Measurements from ENCODE around the gene MYZAP.

The MYZAP gene

GRCh38 chr15:57631386-57632110 is 39.8 kb downstream of the MYZAP start:
- DNase-seq, result no peak

GRCh38 chr15:57634290-57634689 is 42.6 kb downstream of the MYZAP start:
- DNase-seq, result no peak

DNA sequence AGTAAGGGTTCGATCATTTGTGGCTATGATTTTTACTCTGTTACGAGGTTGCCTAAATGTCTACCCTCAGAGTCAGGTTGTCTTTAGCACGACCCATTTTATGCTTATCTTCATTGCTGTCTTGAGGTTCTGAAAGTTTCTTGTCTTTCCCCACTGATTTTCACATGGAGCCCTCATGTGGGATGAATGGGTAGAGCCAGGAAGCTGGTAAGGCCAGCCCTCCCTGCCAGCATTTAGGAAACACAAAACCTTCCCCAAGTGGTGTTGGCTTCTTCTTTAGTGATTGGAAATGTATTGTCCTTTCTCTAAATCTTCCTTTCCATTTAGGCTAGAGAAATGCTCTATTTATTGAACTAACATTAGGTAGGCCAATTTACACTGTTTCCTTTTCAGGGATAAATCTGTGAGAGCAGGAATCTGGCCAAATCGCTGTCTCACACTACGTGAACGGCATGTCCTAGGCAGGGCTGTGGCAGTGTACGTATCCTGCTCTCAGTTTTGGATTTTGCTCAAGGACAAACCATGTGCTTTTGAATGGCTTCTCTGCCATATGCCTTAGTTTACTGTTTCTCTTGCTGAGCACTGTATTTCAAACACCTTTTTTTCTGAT is 43.7 kb downstream of the MYZAP start:
- DNase-seq, result no peak

GRCh38 chr15:57637846-57638245 is 46.1 kb downstream of the MYZAP start:
- DNase-seq, result no peak

DNA sequence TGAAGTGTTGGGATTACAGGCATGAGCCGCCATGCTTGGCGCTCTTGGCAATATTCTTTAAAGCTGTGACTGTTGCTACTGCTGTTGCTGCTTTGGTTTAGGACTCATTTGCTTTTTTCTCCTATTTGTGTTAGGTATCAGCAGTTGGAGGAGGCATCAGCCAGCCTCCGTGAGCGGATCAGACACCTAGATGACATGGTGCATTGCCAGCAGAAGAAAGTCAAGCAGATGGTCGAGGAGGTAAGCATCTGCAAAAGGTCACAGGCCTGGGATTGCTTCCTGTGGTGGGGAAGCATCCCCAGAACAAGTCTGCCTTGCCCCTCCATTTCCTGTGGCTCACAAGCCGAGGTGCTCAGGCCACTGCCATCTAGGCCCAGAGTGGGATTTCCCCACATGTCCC is 47.6 kb downstream of the MYZAP start:
- no peak for DNase-seq

GRCh38 chr15:57640930-57641682 is 49.4 kb downstream of the MYZAP start:
- DNase-seq, result peak in 2 of 6 experiments; percentile 16 to 18

DNA sequence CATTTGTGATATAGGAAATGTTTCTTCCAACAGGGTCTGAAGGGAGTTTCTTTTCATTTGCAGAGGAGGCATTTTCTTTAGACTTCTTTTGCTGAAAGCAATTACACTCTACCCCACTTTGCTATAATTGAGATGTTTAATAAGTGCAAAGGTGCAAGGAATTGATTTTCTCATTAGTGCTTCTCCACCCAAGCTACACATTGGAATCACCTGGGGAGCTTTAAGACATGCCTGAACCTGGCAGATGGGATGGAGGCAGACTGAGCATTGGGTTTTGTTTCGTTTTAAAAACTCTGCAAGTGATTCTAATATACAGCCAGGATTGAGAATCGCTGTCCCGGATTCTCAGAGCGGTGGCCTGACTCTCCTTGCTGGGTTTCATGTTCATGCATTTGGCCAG is 52.1 kb downstream of the MYZAP start:
- no peak for DNase-seq

- no peak for DNase-seq
Observed at GRCh38 chr15:57646087-57646486, 54.4 kb downstream of the MYZAP start.

- DNase-seq, result no peak
Observed at GRCh38 chr15:57647071-57647790, 55.5 kb downstream of the MYZAP start.

DNA sequence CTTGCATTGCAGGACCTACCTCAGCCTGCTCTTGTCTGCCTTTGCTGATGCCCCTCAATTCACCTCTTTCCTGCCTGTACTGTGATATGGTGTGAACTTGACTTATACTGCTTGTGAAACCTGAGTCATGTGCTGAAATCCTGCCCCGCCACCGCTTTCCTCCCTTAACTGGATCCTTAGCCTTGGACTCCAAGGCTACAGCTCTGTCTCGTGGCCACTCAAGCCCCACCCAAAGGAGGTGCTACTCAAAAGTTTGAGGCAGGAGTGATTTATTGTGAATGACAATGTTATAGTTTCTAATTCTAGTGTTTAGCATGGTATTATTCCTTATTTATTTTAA is 56.1 kb downstream of the MYZAP start:
- DNase-seq, result no peak

DNA sequence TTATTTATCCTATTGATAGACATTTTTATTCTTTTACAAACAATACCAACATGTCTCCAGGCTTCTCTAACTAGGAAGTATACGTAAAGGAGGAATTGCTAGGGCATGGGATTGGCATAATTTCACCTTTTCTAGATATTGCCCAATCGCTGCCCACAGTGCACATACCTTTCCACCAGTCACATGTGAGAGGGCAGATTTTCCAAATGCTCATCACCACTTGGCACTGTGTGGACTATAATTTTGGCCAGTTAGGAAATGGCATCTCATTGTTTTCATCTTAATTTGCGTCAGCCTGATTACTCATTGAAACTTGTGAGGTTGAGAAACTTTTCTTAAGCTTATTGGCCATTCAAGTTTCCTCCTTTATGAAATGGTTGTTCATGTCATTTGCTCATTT is 57.4 kb downstream of the MYZAP start:
- no peak for DNase-seq

GRCh38 chr15:57651445-57651844 is 59.7 kb downstream of the MYZAP start:
- no peak for DNase-seq

- DNase-seq, result no peak
Observed at GRCh38 chr15:57652481-57652880, 60.8 kb downstream of the MYZAP start.

GRCh38 chr15:57654153-57654852 is 62.6 kb downstream of the MYZAP start:
- no peak for DNase-seq

GRCh38 chr15:57655053-57655452 is 63.3 kb downstream of the MYZAP start:
- no peak for DNase-seq

DNA sequence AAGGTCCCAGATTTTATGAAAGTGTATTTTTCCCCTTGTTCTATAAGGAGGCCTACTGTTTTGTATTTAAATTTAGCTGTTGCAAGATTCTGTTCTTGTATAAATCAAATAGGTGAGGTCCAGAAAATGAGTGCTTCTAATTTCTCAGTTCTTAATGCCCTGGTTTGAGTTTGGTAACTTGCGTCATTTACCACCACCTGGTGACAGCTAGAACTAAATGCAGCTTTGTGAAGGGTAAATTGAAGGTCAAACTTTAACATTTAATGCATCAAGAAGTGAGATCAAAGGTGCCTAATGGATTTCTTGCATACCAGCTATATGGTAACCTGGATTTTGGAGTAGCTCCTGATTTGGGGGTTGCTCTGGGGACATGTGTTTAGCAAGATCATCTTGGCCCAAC is 64.1 kb downstream of the MYZAP start:
- no peak for DNase-seq

DNA sequence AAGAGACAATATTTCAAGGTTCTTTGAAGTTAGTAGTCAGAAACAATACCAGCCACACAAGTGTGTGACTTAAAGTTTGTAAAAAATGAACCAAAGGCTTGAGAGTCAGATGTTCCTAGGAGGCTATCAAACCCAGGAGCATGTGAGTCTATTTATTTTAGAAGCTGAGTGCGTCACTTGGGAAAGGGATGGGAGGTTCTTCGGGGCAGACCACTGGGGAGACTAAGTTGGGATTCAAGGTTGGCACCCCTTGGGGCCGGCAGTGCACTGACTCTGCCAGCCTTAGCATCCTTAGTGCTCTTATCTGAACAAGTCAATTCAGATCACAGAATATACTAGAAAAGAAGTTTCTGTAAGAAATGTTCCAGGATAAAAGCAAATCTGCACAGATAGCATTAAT is 64.7 kb downstream of the MYZAP start:
- no peak for DNase-seq

DNA sequence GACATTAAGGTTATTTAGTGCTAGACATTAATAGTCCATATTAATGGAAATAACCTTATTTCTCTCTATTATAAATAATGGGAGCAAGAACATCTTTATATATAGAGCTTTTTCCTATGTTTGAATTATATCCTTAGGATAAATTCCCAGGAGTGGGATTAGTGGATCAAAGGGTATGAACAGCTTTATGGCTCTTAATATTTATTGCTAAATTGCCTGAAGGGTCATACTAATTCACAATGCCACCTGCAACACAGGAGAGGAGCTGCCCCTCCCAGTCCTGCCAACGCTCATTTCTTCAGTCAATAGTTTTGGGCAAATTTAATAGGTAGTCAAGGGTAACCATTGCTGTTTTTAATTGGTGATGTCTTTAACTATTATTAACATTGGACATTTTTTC is 65.9 kb downstream of the MYZAP start:
- no peak for DNase-seq

DNA sequence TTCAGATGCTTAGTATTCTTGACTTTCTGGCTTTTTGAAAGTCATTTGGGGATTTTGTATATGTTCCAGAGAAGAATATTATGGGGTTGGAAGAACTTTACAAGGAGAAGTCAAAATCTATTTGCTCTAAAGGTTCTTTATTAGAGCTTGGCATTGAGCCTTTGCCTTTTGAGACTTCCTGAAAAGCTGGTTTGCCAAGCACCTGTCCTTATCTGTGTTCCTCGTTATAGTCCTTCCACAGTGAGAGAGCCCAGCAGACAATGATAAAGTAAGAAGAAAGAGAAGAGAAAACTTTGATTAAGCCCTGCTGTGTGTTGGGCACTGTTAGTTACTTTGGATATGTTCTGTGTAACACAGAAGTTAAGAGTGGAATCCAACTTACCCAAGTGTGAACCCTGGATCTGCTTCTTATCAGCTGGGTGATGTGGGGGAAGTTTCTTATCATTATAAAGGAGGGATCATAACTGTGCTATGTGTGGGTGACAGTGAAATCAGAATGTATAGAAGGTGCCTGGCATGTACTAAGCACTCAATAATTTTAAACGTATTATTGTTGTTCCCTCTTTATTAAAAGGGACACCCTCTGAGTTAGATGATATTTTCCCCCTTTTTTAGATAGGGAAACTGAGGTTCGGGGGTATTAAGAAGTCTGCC is 70.5 kb downstream of the MYZAP start:
- DNase-seq, result no peak

GRCh38 chr15:57662802-57663201 is 71.1 kb downstream of the MYZAP start:
- no peak for DNase-seq

DNA sequence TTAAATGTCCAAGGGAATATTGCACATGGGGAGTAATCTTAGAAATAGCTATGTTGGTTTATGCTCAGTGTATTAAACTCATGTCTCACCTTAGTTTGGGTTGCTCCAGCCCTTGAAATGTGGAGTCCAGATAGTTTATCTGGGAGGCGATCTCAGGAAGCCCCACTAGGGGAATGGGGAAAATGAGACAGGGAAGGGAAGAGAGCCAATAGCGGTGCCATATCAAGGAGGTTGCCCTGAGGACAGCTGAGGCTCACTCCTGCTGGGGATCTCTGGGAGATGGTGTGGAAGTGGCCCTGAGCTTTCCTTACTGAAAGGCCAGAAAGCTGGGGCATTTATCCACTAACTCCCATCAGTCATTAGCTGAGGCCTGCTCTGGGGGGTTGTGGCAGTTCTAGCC is 71.6 kb downstream of the MYZAP start:
- DNase-seq, result no peak

DNA sequence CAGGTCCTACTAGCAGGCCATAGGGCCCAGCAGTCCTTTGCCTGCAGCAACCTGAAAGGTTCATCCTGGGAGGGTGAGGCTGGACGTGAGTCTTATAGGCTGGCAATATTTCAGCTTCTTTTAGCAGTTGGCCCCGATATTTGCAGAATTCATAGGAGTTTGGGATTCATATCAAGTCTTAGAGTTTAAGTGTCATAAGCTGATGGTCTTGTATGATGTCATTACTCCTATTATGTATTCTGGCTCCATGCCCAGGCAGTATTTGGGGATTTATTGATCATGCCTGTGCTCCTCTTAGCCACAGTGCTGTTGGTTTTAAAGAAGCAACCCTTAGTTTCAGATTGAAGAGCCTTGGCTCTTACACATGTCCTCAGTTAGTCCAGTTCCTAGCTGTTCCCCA is 73.5 kb downstream of the MYZAP start:
- DNase-seq, result no peak

All from stimulated activated naive CD4-positive, alpha-beta T cell (primary cell).